Measurements from ENCODE around the gene GSKIP.
"Not testable (repeated sequence)": the region's sequence is repeated elsewhere in the genome, so short reads cannot be mapped to it uniquely, and the experiment has no call there.

GSKIP gene, protein sequence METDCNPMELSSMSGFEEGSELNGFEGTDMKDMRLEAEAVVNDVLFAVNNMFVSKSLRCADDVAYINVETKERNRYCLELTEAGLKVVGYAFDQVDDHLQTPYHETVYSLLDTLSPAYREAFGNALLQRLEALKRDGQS

GRCh38 chr14:96362965-96363750, at the start of gene GSKIP, which contains the start of gene ATG2B:
Gene GSKIP (plus strand): TSS chr14:96363526. CDS start chr14:96382248, 18,722 bp downstream.
Gene ATG2B (minus strand): TSS chr14:96363341. CDS start chr14:96362976, 365 bp downstream.
- DNase-seq: peak; percentile 88

GRCh38 chr14:96316087-96316486, 47.2 kb upstream of the GSKIP start:
- DNase-seq: no peak

- DNase-seq: no peak
Observed at GRCh38 chr14:96318836-96319235, 44.5 kb upstream of the GSKIP start.

DNA sequence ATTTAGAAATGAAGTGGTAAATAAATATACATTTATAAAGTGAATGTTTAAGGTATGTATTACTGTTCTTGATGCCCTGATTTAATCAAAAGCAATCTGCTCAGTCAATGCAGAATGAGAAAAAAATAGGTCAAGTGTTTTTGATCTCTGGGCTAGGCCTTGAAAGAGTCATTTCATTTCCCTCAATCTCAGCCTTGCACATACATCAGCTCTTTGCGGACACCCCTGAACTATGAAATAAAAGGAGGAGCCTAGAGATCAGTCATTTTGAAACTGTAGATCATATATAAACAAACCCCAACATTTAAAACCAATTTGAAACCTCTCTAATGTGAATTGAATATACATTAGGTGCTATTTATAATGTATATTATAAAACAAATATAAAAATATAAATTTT, 42.7 kb upstream of the GSKIP start:
- DNase-seq: no peak

DNA sequence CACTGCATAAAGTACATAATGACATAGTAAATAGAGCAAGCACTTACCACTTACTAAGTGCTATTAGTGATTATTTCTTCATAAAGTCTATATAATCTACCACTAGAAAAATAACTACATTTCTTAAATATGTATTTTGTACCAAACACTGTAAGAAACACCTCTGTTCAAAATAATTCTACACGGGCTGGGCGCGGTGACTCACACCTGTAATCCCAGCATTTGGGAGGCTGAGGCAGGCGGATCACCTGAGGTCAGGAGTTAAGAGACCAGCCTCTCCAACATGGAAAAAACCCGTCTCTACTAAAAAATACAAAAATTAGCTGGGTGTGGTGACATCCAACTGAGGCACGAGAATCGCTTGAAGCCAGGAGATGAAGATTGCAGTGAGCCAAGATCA, 39.1 kb upstream of the GSKIP start:
- DNase-seq: no peak

- no peak for DNase-seq
Observed at GRCh38 chr14:96338551-96338950, 24.8 kb upstream of the GSKIP start.

GRCh38 chr14:96341323-96341722, 22.0 kb upstream of the GSKIP start:
- DNase-seq: no peak

DNA sequence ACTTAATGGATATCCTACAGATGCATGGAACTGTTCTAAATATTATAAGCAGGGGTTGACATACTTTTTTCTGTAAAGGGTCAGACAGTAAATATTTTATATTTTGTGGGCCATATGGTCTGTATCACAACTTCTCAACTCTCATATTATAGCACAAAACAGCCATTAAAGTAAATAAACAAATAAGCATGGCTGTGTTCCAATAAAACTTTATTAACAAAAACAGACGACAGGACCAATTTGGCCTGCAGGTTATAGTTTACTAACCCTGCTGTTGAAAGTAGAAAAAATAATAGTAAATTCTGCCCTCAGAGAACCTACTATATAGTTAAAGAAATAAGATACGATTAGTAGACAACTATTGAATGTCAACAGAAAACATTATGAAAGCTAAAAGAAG, 17.7 kb upstream of the GSKIP start:
- DNase-seq: no peak

- DNase-seq: not testable (repeated sequence)
Observed at GRCh38 chr14:96347957-96348356, 15.4 kb upstream of the GSKIP start.

DNA sequence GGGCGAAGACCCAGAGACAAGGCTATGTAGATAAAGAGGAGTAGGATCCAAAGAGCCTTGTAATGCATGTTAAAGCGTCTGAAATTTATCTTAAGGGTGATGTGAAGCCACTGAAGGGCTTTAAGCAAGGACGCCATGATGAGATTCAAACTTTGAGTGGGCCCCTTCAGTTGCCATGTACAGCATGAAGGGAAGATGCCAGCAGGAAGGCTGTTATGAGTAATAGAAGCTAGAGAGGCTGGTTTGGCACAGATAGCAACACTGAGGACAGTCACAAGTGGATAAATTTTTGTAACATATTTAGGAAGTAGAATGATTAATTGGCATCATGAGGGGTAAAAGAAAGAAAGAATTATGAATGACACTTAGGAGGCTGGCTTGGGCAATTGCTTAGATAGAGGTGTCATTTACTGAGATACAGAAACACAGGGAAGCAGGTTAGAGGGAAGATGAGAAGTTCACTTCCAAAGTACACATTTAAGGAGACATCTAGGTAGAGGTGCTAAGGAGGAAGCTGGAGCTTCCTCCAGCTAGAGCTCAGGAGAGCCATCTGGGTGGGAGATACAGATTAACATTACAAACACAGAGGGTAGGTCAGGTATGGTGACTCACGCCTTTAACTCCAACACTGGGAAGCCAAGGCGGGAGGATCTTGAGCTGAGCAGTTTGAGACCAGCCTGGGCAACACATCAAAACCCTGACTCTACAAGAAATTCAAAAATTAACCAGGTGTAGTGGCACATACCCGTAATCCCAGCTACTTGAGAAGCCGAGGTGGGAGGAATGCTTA, 13.8 kb upstream of the GSKIP start:
- DNase-seq: no peak

DNA sequence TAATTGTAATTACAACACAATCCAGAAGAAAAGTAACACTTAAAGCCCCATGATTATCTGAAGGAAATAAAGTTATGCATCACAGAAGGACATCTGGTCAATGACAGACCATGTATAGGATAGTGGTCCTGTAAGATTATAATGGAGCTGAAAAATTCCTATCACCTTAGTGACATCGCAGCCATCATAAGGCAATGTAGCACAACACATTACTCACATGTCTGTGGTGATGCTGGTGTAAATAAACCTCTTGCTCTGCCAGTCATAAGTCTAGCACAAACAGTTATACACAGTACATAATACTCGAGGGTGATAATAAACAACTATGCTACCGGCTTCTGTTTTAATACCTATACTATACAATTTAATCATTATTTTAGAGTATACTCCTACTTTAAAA, 11.3 kb upstream of the GSKIP start:
- DNase-seq: no peak

DNA sequence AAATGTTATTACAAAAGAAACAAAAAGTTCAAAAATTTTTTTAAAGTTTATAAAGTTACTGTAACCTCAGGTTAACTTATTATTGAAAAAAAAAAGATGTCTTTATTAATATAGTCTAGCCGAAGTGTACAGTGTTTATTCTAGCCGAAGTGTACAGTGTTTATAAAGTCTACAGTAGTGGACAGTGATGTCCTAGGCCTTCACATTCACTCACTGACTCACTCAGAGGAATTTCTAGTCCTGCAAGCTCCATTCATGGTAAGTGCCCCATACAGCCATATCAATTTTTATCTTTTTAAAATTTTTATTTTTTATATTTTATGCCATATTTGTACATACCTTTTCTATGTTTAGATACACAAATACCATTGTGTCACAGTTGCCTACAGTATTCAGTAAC, 10.6 kb upstream of the GSKIP start:
- DNase-seq: no peak

DNA sequence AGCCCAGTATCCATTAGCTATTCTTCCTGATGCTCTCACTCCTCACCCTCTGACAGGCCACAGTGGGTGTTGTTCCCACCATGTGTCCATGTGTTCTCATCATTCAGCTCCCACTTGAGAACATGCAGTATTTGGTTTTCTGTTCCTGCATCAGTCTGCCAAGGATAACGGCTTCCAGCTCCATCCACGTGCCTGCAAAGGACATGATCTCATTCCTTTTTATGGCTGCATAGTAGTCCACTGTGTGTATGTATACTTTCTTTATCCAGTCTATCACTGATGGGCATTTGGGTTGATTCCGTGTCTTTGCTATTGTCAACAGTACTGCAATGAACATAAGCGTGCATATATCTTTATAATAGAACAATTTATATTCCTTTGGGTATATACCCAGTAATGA, 9.1 kb upstream of the GSKIP start:
- no peak for DNase-seq

DNA sequence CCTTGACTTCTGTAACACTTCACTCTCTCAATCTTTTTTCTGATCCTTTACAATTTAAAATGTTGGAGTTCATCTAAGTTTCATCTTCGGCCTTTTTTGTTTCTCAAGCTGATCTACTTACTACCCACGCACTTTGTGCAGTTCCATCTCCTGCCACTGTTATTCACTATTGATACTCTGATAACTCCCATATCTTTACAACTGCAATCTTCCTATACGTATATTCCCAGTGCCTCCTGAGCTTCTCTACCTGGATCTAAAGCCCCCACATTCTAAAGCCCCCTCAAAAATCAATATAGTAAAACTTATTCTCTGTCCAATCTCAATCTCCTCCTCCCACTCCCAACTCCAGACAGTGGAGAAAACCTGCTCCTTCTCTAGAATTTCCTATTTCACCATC, 6.1 kb upstream of the GSKIP start:
- DNase-seq: no peak

DNA sequence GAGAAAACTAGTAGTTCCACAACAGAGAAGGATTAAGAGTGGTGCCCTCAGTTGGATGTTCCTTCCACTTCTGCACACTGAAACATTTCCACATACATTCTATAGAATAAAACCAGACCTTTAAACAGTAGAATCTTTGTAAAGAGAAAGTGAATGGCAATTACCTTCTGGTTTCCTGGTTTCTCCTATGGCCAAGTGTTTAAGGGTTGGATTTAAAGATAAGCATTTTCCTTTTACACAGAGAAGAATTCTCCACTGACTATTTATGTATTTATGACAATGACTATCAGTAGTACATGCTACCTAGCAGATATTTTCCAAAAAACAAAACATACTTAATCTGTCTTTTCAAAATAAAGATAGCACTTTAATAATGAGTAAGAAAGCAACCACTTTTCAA, 3.4 kb upstream of the GSKIP start:
- DNase-seq: no peak

GRCh38 chr14:96362071-96362964, 1.0 kb upstream of the GSKIP start:
- peak; percentile 40 for DNase-seq

GRCh38 chr14:96363751-96364336, 518 bp downstream of the GSKIP start:
- peak; percentile 41 for DNase-seq

DNA sequence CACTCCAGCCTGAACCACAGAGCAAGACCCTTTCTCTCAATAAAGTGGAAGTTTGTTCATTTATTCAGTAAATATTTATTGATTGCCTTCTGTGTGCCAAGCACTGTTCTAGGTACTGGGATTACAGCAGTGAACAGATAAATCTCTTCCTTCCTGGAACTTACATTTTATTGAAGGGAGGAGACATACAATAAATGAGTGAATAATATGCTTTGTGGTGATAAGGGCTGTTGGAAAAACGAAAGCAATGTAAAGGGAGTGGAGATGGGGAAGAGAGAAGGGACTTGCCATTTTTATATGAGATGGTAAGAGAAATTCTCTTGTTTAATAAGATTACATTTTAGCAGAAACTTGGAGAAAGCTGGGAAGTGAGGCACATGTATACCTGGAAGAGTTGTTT, 1.6 kb downstream of the GSKIP start:
- no peak for DNase-seq

GRCh38 chr14:96368534-96368933, 5.2 kb downstream of the GSKIP start:
- DNase-seq: no peak

GRCh38 chr14:96370528-96370927, 7.2 kb downstream of the GSKIP start:
- no peak for DNase-seq

DNA sequence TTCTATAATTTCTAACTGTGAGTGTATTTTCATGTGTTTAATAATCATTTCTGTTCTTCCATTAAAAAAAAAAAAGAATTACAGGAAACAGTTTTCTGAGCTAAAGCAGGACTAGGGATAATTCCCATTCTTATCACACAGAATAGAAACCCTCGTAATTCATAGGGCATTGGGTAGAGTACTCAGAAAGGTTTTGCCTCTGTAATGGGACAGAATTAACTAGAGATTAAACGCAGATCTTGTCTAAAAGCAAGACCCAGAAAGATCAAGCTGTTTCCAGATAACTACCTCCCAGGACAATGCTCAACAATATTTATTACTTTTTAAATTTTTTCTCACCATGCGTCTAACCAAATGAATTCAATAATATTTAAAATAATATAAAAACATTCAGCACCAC, 10.2 kb downstream of the GSKIP start:
- no peak for DNase-seq

- no peak for DNase-seq
Observed at GRCh38 chr14:96376093-96376492, 12.8 kb downstream of the GSKIP start.
